Activated naive CD8-positive, alpha-beta T cell treated with anti-CD3 and anti-CD28 coated beads, Interleukin-2, amount 50 U/mL, for 16 hours (primary cell): ENCODE results near the gene ZSCAN22.
"Not testable (repeated sequence)": the region's sequence is repeated elsewhere in the genome, so short reads cannot be mapped to it uniquely, and the experiment has no call there.

Source experiments
- DNase-seq: peaks from one replicate; pipeline ENCODE4 v3.0.0-alpha.2; 2020; ENCODE audit warnings: low read depth, low spot score

ZSCAN22 gene

DNA sequence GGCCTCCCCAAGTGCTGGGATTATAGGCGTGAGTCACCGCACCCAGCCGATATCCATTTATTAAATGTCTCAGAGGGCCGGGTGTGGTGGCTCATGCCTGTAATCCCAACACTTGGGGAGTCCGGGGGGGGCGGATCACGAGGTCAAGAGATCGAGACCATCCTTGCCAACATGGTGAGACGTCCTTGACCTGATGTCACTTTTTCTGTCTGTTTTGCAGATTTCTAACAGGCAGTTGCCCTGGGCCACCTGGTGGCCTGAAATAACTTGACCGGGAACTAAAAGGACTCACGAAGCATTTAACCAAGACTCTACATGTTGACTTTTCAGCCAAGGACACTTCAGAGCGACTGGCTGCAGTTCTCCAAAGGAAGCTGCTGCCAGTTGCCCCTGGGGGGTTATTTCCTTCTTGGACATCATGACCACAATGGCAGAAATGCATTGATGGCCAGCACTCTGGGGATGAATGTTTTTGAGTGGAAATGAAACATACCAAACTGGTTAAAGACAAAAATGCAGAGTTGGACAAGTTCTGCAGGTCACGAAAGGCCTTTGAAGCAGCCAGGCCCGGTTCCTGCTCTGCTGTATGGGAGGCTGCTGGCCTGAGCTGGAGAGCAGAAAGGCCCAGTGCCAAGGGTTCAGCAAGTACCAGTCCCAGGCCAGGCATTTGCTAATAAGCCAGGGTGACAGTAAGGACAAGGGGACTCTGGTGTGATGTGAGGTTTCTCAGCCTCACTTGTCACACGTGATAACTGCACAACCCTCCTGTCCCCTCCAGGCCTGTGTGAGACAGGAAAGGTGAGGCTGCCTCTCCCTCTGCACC is 45.7 kb downstream of the ZSCAN22 start:
- no peak for DNase-seq

DNA sequence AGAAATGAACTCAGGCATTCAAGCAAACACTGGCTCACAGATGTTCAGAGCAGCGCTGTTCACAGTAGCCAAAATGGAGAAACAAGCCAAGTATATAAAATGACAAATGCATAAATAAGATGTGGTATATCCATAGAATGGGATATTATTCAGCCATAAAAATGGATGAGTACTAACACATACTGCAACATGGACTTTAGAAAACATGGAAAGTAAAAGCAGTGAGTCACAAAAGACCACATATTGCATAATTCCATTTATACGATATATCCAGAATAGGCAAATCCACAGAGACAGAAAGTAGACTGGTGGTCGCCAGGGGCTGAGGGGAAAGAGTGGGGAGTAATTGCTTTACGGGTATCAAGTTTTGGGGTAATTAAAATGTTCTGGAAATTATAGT is 47.4 kb downstream of the ZSCAN22 start:
- DNase-seq, result no peak

DNA sequence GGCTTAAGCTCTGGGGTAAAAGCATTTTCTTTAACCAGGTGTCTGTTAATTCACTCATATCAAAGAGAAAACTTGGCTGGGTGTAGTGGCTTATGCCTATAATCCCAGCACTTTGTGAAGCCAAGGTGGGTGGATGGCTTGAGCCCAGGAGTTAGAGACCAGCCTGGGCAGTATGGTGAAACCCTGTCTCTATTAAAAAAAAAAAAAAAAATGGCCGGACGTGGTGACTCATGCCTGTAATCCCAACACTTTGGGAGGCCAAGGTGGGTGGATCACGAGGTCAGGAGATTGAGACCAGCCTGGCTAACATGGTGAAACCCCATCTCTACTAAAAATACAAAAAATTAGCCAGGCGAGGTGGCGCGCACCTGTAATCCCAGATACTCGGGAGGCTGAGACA is 49.9 kb downstream of the ZSCAN22 start:
- not testable (repeated sequence) for DNase-seq

DNA sequence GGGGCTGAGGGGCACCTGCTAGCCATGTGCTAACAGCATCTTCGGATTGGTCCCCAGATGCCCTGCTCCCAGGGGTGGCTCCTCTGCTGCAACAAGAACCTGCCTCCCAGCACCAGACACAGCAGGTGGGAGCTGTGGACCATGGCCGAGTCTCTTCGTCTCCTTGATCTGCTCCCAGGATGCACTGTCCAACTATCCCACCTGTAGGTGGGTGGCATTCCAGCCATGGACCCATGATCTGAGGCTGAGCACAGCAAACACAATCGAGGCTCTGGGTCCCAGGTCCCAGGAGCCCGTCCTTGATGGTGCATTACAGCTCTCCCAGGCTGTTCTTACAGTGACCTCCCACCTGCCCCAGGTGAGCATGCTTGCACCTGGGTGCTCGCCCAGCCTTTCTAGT is 52.5 kb downstream of the ZSCAN22 start:
- no peak for DNase-seq

DNA sequence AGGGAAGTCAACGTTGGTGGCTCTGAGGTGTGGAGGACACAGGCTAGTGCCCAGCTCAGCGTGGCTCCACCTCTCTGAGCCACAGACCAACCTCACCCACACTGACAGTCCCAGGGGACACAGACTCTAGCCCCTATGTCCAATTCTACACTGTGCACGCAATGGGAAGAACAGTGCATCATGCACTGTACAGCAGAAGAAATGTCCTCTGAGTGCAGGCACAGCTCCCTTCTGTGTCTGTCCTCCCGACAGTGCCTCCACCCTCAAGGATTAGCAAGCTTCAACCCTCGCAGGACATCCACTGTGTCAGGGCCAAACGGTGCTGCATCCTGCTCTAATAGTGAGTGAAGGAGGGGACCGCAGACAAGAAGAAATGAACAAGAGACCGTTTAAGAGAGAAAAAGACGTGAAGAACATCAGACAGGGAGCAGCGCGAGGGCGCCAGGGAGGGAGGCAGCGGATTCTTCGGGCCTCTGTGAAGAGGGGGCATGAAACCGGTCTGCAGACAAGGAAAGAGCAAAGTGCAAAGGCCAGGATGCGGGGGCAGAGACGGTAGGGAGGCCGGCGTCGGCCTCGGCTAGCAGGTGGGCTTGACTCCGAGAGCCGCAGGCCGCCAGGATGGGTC is 53.4 kb downstream of the ZSCAN22 start:
- no peak for DNase-seq

DNA sequence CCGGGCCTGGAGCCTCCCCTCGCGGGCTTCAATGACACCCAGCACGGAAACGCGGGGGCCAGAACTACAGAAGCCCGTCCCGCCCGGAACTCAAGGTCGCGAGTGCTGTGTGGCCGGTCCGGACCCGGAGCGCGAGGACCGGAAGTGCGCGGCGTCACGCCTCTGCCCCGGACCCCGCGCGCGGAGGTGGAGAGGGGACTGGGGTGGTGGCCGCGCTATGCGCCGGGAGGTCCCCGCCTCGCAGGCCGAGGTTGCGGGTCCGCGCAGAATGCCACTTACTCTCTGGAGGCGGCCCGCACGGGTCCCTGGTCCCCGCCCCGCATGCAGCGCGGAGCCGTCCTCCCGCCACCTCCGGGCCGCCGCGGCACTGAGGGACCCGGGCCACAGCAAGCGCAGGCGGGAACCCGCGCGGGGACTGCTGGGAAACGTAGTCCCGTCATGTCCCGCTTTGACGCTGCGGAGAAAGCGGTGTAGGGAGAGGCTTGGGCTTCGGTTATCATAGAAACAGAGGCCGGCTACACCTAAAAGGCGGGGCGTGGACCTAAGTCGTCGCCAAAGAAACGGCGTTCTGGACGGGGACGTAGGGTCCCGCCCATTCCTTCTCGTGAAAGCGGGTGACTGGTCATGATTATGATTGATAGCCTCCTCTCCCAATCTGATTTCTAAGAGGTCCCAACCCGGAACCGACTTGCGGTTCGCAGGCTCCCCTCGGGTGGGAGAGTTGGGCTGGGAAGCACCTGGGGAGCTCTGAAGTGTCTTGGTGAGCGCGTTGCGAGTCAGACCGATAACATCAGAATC is 54.1 kb downstream of the ZSCAN22 start, which contains the start of gene ZNF837:
Gene ZNF837 (minus strand): TSS at position 369 of the 798 bp plus-strand sequence. CDS start 11,698 bp downstream, outside the sequence.
- DNase-seq, result peak; percentile 93

DNA sequence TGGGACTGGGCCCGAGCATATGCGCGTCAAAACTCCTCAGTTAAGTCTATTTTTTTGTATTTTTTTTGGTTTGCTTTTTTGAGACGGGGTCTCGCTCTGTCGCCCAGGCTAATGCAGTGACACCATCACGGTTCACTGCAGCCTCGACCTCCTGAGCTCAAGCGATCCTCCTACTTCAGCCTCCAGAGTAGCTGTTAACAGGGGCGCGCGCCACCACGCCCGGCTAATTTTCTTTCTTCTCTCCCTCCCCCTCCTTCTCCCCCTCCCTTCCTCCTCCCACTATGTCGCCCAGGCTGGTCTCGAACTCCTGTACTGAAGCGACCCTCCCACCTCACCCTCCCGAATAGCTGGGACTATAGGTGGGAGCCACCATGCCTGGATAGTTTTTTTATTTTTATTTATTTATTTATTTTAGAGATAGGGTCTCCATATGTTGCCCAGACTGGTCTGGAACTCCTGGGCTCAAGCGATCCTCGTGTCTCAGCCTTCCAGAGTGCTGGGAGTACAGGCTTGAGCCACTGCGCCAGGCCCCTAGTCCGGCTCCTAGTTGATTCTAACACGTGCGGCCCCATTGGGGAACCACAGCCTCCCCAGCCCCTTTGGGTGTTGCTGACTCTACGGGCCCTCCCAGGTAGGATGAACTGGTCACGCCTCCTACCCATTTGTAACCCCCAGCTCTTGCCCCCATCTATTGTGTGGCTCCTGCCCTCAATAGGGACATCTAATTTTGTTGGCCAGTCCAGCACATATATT is 54.8 kb downstream of the ZSCAN22 start:
- DNase-seq, result no peak

DNA sequence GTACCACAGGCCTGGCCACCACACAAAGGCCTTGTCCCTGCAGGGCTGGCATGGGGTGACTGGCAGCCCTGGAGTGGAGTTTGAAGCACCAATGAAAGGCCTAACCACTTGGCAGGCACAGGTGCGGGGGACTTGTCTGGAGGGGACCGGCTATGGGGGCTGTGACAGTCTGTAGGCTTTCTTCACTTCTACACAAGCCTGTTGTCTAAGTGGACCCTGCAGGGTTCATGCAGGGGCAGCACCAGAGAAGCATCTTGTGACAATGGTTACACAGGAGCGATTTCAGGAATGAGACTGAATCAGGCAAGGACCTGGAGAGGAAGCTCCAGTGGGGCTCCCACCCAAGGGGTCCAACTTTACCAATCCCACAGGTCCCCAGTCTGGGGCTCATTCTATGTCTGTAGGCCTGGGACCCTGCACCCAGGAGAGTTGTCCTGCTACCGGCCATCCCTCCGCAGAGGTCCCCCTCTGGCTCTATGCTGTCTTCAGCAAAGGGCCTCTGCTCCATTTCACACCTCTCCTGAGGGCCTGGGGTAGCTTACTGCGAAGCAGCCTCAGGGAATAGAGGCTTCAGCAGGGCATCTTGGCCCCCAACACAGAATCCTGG is 56.3 kb downstream of the ZSCAN22 start:
- DNase-seq, result no peak

DNA sequence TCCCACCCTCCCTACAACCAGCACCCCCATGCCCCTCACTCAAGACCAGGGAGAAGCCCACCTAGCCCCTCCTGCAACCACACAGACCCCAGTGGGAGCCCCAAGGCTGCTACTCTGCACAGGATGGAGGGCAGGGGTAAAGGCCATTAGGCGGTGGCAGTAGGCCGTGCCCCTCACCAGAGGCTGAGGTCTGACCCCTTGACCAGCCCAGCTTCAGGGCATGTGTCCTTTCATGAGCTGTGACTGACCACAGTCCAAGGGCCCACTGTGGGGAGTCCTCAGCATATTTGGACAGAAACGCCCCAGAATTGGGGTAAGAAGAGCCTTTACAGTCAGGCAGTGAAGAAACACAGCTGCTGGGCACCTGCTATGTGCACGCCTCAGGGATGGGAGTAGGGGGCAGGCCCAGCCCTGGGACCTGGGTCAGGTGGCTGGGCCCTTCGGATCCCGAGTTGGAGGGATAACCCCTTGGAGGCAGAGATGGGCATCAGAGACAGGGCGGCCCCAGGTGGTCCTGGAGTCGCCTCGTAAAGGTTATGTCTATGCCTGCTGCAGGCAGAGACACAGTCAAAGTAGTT is 58.6 kb downstream of the ZSCAN22 start:
- no peak for DNase-seq

DNA sequence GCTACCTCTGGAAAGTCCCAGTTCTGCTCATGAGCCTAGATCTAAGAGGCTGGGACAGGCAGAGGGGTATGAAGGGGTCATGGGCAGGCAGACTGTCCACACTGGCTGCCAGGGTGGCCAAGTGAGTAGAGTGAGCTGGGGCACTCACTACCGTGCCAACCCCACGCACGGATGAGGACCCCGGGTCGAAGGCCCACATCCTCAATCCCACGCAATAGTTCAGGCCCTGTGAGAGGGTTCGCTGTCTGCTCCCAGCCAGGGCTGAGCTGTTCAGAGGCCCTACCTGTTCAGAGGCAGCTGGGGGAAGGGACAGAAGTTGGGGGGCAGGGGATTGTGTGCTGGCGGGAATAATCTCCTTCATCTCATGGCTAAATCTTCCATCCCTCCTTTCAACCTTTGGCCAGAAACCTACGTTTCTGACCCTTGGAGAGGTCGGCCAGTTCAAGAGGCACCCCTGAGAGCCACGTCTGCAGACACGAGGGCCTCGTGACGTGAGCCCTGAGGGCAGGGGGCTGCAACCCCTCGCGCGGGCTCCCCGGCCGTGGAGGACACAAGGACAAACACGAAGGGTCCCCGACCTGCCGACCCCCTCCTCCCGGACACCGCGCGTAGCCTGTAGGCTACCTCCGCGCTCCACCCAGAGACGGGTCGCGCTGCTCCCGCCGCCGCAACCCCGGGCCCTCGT is 59.2 kb downstream of the ZSCAN22 start:
- DNase-seq, result no peak

DNA sequence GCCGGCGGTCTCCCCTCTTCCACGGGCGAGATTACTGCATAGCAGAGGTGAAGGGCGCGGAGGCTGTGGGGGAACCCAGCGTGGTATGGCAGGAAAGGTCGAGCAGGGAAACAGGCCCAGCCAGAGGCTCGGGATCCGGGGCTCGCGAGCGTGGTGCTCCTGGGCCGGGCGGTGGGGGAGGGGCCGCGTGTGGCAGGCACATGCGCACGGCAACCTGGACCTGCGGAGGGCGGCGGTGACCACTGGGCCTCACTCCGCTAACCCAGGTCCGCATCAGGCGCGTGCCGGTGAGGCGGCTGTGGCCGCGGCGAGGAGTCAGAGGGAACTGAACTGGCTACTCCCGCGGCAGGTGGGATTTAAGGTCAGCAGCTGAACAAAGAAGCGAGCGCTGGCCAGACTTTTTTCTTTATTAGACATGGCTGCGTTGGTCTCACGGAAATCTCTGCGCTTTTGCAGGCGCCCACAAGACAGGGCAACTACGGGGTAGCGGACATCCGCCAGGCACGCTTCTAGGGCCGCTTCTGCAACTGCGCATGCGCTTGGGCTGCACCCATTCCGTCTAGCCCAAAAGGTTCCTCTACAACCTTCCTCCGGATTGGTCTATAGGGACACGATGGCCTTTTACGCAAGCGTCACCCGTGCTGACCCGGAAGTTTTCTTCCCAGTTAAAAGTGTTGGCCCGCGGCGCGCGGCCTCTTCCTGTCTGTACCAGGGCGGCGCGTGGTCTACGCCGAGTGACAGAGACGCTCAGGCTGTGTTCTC is 60.0 kb downstream of the ZSCAN22 start, which contains the start of gene RPS5:
Gene RPS5 (plus strand): TSS at position 694 of the 762 bp plus-strand sequence. CDS start 869 bp downstream, outside the sequence.
- peak; percentile 91 for DNase-seq

DNA sequence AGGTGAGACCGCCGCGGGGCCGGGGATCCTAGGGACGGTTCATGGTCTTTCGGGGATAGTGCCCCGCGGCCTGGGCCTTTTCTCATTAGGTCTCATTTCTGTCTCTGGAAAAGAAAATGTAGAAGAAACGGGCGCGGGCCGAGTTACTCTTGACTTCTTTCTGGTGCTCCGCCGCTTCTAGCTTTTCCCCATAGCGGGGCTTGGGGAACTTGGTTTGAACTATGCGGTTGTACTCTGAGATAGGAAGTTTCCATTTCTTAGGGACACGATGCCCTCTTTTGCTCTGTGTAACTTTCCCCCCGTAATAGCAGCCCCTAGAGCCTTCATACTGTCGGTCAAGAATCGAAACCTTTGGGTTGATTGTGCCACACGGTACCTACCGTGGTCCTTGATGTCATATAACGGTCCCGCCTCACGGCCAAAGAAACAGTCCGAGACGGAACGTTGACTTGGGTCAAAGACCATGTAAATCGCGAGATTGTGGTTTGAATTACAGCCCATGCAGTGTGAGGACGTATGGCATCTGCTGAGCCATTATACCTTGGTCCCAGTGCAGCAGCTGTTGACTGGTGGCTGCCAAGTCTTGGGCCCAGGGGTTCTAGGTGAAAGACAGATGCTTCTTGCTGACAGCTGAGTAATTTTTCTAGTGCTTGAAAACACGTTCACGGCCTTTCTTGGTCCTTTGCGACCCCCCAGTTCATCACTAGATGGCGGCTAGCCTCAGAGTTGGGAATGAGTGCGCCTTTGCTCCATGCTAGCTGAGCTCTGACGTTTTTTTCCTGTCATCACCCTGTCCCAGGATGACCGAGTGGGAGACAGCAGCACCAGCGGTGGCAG is 60.8 kb downstream of the ZSCAN22 start:
- DNase-seq, result no peak

DNA sequence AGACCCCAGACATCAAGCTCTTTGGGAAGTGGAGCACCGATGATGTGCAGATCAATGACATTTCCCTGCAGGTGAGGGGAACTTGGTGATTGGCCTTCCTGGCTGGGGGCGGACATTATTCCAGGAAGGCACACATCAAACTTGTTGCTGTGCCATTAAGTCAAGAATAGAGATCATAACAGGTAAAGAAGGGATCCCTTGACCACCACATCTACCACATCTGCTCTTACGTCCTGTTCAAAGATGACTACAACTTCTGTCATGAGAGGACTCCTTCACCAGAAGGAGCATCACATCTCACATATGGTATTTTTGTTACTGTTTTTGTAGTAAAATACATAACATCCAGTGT is 61.4 kb downstream of the ZSCAN22 start:
- no peak for DNase-seq
